Activated CD4-positive, alpha-beta T cell treated with anti-CD3 and anti-CD28 coated beads, Interleukin-2, Interleukin-6, amounts not matched to agents 100 ng/mL and 50 ng/mL, durations not matched to agents 16 hours and 8 hours (primary cell): ENCODE results near the gene DNMBP.
A peak's percentile ranks its signal among the peaks of the same experiment; 100 is the strongest.
"Not testable (repeated sequence)": the region's sequence is repeated elsewhere in the genome, so short reads cannot be mapped to it uniquely, and the experiment has no call there.

Experiments
- DNase-seq: peaks from one replicate; pipeline ENCODE4 v3.0.0-alpha.2; 2020

Gene DNMBP

DNA sequence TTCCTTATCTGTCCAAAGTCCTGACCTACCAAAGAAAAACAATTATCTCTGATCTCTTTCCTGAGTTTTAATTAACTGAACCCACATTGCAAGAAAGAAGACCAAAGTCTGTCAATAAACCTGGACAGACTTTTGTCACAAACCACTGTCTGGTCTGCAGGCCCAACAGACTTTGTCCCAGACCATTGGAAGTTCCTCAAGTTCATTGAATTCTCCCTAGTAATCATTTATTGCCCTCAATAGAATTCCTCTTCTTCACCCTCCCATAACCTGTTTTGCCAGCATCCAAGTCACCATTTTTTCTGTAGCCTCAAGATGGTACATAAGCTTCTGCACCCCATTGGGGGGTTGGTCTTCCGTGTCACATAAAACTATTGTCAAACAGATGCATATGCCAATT is 3.9 kb upstream of the DNMBP start:
- DNase-seq, result no peak

DNA sequence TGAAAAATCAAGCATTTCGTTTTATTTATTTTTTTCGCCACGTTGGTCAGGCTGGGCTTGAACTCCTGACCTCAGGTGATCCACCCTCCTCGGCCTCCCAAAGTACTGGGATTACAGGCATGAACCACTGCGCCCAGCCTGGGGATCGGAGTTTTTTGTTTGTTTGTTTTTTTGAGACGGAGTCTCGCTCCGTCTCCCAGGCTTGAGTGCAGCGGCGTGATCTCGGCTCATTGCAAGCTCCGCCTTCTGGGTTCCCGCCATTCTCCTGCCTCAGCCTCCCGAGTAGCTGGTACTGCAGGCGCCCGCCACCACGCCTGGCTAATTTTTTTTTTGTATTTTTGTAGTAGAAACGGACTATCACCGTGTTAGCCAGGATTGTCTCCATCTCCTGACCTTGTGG is 2.2 kb upstream of the DNMBP start:
- DNase-seq, result not testable (repeated sequence)

GRCh38 chr10:100009283-100009792 is 409 bp downstream of the DNMBP start:
- DNase-seq, result no peak

DNA sequence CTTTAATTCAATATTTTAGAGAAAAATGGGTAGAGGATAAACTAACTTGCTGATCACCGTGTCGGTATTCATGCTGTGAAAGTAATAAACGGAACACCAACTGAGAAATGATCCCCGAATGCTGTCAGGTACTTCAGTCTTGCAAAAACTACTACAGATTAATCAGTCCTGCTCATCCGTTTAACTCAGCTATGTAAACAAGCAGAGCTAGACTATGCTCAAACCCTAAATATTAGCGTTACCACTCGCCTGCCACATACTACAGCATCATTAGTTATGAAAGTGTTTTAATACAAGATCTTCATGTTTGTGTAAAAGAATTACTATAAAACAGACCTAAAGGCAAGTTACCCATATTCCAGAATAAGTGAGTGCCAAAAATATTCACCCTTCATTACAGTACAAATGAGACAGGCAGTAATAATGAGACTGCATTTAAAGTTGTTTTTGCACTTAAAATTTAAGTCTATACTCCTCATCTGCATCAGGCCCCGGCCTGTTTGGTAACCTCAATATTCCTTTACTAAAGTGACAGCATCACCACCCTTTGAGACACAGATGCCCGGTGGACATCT is 952 bp downstream of the DNMBP start:
- no peak for DNase-seq

DNA sequence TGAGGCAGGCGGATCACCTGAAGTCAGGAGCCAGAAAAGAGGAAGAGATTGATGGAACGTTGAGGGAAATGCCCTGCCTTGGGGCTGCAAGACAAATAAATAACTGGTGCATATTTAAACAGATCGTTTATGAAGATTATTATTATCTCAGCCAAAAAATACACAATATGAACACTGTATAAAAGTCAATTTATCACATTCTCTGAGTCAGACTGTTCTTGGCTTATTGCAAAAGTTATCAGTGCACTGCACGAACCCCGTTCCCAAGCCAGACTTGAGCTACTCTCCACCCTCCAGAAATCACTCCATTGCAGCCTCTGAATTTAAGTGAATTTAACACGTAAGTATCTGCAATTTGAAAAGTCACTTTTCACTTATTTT is 1.6 kb downstream of the DNMBP start:
- no peak for DNase-seq

DNA sequence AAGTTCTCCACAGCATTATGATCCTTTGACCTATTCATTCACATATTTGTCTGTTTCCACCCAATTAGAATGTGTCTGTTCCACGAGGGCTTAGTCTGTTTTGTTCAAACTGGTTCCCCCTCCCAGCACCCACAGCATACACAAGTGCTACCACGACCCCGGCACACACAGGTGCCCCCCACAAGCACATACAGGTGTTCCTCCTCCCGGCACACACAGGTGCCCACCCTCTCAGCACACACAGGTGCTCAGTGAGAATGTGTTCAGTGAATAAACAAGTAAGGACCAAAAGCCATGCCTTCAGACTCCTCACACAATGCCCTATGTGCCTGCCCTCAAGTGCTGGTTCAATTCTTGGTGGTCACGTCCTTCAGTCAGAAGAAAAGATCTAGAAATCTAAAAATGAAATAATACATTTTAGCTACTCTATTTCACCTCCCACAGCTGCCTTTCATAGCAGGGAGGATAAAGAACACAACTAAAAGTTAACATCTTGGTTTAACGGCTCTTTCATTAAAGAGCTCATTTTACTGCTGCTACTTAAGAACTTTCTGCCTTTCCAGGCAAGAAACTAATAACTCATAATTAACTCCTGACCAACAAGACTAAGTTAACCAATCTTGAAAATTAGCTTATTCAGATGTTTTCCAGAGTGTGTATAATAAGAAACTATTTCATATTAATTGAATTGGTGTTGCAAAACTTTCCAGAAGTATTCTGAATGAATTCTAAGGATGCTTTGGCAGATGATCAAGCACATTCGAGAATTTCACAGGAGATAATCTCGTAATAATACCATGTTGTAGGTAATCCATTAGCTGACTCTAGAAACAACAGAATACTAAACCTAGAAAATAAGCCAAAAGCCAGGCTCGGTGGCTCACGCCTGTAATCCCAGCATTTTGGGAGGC is 2.3 kb downstream of the DNMBP start:
- DNase-seq, result no peak

DNA sequence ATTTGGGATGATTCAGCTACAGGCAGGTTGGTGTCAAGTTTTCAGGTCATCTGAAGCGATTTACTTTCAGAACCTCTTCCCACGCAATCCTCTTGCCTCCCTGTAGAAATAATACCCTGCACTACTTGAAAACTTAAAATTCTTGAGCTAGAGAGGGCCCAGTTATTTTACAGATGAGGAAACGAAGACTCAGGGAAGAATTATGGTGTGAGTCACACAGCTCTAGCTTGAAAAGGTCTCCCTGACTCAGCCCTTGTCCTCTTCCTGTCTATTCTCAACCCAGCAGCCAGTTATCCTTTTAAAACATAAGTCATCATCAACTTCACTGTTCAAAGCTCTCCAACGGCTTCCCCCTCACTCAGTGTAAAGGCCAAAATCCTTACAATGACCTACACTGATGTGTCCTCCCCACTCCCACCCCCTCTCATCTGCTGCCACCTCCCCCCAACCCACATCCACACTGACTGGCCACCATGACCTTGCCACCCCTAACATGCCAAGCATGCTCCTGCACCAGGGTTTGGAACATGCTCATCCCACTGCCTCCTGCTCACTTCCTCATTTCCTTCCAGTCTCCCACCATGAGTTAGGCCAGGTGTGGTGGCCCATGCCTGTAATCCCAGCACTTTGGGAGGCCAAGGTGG is 3.4 kb downstream of the DNMBP start:
- DNase-seq, result peak; percentile 40

DNA sequence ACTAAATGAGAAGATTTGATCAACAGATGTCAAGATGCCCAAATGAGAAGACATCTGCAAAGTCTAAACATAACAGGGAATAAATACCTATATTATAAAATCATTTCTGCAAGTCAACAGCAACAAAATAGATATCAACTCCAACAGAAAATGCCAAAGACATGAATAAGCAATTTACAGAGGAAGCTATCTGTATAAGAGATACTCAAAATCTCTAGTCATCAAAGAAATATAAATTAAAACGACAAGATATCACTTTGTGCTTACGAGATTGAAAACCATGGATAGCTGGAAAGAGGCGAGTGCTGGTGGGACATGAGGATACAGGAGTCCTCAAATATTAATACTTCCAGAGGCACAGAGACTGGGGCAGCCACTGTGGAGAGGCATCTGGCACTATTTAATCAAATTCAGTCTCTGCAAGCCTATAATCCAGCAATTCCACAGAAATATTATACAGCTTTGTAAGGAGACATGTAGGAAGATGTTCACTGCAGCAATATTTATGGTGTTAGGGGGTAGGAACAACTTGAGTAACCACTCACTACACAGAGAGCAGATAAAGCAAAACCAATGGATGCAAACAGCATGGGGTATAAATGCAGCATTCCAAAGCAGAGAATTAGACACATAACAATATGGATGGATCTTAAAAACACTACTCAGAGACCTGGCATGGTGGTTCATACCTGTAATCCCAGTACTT is 4.8 kb downstream of the DNMBP start:
- DNase-seq, result no peak

GRCh38 chr10:100000109-100000644 is 9.6 kb downstream of the DNMBP start:
- DNase-seq, result no peak

DNA sequence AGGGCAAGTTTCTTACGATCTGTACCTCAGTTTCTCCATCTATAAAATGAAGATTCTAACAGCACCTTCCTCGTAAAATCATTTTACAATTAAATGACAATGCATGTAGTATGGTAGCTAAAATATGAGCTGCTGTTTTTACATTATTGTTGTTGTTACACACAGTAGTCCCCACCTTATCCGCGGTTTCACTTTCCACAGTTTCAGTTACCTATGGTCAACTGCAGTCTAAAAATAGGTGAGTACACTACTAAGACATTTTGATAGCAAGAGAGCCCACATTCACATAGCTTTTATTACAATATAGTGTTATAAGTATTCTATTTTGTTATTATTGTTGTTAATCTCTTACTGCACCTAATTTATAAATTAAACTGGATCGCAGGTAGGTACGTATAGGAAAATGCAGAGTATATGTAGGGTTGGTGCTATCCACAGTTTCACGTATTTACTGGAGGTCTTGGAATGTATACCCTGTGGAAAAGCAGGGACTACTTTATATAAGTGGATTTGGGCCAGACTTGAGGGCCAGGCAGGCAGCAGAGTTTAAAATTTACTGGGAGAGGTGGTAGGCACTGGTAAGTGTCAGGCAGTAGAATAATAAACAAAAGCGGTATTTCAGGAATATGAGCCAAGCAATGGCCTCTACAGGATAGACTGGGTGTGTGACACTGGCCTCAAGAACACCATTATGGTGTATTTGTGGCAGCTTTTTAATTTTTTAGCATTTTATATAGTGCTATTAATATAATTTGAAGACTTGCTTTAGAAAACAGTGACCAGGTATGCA is 10.2 kb downstream of the DNMBP start:
- no peak for DNase-seq

GRCh38 chr10:99998889-99999288 is 10.9 kb downstream of the DNMBP start:
- DNase-seq, result no peak

DNA sequence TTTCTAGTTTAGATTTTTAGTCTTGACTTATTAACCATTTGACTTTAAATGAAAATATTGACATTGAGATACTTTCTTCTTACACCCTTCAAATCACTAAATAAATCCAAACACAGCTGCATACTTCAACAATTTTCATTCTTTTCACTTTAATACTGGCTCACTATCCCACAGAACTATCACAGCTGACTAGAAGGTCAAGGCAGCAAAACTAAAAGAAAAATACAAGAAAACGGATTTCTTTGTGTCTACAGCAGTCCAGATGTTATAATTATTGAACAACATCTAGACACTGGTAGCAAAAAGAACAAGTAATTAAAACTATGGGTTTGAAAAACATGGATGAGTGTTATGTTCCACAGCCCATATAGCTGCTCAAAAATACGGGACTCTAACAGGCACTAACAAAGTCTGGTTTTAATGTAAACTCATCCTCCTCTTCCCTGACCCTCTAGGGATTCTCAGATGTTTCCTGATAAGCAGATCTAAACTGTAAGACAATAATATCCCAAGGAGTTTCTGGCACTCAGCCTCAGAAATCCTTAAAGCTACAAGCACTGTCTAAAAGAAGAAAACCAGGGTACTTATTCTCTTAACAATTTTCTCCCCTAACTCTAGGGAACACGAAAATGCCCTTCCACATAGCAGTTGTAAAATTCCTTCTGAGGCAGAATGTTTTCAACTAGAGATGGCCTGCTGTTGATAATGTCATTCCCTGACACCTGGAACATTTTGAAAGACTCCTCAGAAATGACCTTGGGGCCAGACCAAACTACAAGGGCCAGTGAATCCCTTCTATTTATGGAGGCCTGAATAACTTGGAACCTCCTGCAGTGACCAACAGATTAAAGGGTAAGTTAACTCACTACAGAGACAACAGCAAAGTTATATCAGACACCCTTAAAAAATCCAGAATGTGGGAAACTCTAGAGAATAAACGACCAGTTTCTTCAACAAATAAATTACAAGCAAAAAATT is 12.8 kb downstream of the DNMBP start:
- no peak for DNase-seq

DNA sequence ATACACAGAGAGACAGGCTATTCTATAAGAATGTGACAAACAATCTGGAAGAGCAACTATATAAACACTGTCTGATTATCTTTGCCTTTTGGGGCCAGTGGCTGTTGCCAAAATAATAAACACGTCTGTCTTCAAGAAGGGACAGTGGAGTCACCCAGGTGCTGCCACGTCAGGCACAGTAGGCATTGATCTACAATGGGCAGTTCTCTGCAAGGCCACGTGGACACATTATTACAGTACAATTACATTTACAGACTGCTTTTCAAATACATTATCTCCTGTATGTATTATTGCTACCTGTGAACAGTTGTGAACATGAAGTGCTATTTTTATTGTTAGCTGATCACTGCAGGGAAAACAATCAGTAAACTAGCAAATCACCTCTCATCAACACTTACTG is 14.0 kb downstream of the DNMBP start:
- no peak for DNase-seq

GRCh38 chr10:99995269-99995668 is 14.5 kb downstream of the DNMBP start:
- DNase-seq, result no peak

DNA sequence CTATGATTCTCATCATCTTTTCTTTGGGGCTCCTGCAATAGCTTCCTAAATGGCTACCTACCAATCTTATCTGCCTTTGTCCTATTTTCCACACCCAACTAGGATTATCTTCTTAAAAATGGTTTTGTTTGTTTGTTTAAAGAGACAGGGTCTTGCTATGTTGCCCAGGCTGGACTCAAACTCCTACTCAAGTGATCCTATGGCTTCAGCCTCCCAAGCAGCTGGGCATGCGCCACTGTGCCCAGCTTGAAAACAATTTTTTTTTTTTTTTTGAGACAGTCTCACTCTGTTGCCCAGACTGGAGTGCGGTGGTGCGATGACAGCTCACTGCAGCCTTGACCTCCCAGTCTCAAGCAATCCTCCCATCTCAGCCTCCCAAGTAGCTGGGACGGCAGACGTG is 14.9 kb downstream of the DNMBP start:
- DNase-seq, result no peak

DNA sequence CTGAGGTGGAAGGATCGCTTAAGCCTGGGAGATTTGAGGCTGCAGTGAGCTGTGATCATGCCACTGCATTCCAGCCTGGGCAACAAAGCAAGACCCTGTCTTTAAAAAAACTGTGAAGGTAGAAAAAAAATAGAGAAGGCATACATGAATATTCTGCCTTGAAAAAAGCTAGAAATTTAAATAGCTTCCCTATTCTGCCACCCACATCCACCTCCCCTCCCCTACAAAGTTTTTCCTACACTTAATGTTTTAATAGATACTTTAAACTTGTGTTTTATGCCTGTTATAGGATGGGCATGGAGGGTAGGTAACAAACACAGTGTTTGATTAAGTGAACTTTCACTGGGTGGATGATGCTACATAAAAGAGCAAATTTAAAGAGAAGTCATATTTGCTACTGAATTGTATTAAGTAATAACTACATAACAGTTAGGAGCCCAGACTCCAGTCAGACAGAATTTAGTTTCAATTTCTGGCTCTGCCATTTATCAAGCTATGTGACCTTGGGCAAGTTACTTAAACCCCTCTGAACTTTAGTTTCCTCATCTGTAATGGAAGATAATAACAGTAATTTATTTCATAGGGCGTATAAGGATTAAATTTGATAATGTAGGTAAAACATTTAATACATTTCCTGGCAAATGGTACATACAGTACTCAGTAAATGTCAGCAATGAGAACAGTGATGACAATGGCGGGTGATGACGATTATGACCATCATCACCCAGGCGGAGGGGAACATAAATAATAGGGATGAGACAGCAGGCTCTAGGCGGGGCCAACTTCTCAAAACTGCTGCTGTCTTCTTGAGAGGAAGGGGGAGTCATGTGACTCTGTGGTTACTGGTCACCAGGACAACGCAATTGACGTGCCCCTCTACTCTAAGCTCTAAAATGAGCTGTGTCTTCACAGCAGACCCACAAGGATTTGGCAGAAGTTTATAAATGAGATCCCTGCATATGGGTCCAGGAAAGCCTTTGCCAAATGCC is 15.8 kb downstream of the DNMBP start:
- DNase-seq, result peak; percentile 41

- not testable (repeated sequence) for DNase-seq
Observed at GRCh38 chr10:99985637-99986036, 24.1 kb downstream of the DNMBP start.

- DNase-seq, result no peak
Observed at GRCh38 chr10:99984211-99985034, 25.3 kb downstream of the DNMBP start.
